ENCODE results near the gene PSMA1. TPM values are rescaled to one million over a fixed set of nuclear protein-coding genes. Genes with fewer than 3 reads are reported as not detected.
"Not testable (repeated sequence)": the region's sequence is repeated elsewhere in the genome, so short reads cannot be mapped to it uniquely, and the experiment has no call there.

Gene PSMA1
- polyA plus RNA-seq: 138 TPM

DNA sequence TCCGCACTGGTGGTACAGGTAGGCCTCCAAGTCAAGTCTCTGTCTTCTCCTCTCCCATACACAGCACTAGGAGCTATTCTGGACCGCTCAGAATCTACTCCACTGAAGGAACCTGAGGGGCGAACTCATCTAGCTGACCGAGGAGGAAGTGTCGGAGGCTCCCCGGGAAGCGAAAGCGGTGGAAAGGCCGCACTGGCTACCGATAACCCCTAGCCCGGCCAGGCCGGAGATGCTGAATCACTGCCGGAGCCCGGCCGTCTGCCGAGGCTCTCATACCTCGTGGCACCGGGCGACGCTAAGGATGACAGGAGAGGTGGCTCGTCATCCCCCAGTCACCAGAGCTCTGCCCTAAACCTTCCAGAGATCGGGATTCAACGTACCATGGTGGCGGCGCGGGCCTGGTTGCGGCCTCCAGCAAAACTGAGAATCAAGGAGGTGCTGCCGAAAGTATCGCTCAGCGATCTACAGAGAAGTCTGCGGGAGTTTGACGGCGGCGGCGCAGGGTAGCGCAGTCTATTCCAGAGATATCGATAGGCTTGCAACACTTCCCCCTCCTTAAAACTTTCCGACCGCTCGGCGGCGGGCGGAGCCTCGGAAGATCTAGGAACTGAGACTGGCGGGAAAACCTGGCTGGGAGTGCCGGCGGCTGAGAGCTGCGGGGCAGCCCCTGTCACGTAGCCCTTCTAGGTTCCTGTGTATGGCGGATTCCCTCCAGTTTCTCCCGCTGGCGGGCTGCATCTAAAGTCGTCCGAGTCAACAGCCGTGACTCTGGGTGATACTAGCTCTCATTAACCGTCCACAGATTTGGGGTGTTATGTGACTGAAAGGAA lies at the start of gene PSMA1:
TSS of gene PSMA1 (minus strand) at position 470 of the 830 bp plus-strand sequence. CDS start at position 383, 87 bp downstream.
- Mint-ChIP-seq H3K36me3 (no peaks in the 10 kb centered on the region), H3K4me1 (peaks cover 11 to 26% (median 20%) of the 10 kb centered on the region in 3 donors), H3K9me3 (no peaks in the 10 kb centered on the region), H3K4me3 (peak within 1 kb of the TSS; percentile 90 to 99 (median 97)), H3K27ac (peak within 1 kb of the TSS; percentile 87 to 98 (median 96)), H3K27me3 (no peaks in the 10 kb centered on the region)

DNA sequence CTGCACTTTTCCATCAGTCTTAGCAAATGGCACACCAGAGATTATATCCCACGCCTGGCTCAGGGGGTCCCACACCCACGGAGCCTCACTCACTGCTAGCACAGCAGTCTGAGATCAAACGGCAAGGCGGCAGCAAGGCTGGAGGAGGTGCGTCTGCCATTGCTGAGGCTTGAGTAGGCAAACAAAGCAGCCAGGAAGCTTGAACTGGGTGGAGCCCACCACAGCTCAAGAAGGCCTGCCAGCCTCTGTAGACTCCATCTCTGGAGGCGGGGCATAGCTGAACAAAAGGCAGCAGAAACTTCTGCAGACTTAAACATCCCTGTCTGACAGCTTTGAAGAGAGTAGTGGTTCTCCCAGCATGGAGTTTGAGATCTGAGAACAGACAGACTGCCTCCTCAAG lies 49.3 kb upstream of the PSMA1 start:
- Mint-ChIP-seq H3K4me3 (peak overlapping the region in 1 of 4 donors; percentile 6), H3K4me1 (peaks cover 23 to 26% (median 23%) of the 10 kb centered on the region in 3 donors)
- not testable (repeated sequence) for H3K36me3 Mint-ChIP-seq, H3K27ac Mint-ChIP-seq, H3K27me3 Mint-ChIP-seq, H3K9me3 Mint-ChIP-seq

DNA sequence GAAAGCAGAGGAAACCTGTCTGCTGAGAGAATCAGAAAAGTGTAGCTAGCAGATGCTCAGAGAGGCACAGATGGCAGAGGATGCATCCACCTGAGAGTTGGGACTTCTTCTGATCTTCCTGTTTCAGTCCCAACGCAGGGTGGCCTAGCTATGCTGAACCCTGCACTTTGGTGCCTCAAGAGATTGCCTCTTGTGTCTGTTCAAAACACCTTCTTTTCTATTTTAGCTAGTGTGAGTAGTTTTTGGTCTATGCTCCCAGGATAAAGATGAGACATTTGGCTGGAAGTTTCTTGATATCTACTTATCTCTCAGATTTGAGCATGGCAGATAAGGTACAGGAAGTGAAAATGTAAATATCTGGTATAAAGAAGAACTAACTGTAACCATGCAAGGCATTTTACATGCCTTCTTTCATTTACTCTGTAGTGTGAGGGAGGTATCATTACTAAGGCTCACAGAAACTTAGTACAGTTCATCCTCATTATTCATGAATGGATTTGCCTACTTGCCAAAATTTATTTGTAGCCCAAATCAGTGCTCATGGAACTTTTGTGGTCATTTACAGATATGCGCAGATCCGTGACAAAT lies 47.0 kb upstream of the PSMA1 start:
- Mint-ChIP-seq H3K4me3 (peak overlapping the region in 1 of 4 donors; percentile 80), H3K27me3 (peaks cover 6% of the 10 kb centered on the region), H3K4me1 (peaks cover 19 to 26% (median 21%) of the 10 kb centered on the region in 3 donors), H3K27ac (peak overlapping the region; percentile 1 to 55 (median 47)), H3K36me3 (peaks cover 4% of the 10 kb centered on the region), H3K9me3 (peaks cover 0 to 4% (median 0%) of the 10 kb centered on the region in 3 donors)

DNA sequence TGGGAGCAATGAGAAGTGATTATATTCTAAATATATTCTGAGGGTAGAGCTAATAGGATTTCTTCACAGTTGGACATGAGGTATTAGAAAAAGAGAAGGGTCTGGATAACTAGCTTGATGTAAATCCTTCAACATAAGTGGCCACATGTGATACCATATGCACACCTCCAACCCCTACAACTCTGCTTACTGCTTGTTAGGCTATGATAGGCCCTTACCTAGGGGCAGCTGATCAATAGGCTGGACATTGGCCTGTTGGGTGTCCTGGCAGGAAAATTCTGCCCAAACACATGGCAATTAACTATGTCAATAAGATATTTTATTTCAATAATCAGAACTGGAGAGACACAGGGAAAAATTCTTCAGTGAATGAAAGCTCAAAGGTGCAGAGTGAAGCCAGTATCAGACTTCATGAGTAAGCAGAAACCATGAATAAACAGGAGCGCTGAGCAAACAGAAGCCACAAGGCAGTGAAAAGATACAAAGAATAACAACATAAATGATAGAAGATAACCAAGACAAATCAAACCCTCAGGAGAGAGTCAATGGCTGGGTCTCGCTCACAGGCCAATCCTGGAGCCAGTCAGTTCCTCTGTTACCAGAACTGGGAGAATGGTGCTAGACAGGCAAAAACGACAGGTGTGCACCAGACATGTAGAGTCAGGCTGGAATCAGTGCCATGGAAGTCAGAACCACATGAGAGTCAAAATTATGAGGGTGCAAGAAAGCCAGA lies 46.3 kb upstream of the PSMA1 start:
- peaks cover 6% of the 10 kb centered on the region for H3K36me3 Mint-ChIP-seq
- peaks cover 19 to 26% (median 22%) of the 10 kb centered on the region in 3 donors for H3K4me1 Mint-ChIP-seq
- peak overlapping the region; percentile 1 to 55 (median 47) for H3K27ac Mint-ChIP-seq

DNA sequence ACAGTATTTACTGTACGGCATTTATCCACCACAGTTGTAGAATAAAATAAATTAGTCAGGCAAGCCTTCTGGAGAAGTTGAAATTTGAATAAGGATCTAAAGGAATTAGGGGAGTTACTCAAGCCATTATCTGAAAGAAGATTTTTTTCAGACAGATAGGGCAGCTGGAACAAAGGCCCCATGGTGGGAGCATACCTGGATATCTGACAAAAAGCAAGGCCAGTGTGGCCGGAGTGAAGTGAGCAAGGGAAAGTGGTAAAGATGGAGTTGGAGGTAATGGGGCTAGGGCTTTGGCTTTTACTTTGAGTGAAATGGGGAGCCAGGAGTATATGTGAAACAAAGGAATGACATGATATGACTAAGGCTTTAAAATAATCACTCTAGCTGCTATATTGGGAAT lies 45.7 kb upstream of the PSMA1 start:
- H3K9me3 Mint-ChIP-seq: peaks cover 0 to 4% (median 0%) of the 10 kb centered on the region in 3 donors
- no peak overlapping the region for H3K27ac Mint-ChIP-seq
- H3K36me3 Mint-ChIP-seq: peaks cover 6% of the 10 kb centered on the region
- peaks cover 4% of the 10 kb centered on the region for H3K27me3 Mint-ChIP-seq
- H3K4me1 Mint-ChIP-seq: peaks cover 19 to 26% (median 23%) of the 10 kb centered on the region in 3 donors
- H3K4me3 Mint-ChIP-seq: no peak overlapping the region

More for the DNA sequence above, 46.3 kb upstream of the PSMA1 start:
- Mint-ChIP-seq H3K27me3 (peaks cover 4% of the 10 kb centered on the region), H3K4me3 (peak overlapping the region in 1 of 4 donors; percentile 80), H3K9me3 (peaks cover 0 to 4% (median 0%) of the 10 kb centered on the region in 3 donors)

DNA sequence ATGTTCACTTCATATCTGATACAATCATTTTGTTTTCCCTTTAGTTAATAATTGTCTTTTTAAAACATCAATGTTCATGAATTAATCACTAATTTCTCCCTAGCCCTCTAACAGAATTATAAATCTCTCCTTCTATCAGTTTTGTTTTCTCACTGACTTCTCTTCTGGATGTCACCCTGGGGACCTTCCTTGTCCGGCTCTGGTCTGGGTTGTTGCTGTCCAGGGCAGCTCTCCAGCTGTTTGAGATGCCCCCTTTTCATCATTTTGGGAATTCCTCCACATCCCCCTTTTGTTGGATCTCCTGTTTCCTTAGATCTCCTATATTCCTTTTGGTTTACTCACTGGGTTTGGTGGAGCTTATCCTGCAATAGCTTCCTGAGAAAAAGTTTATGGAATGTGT lies 35.6 kb upstream of the PSMA1 start:
- Mint-ChIP-seq H3K36me3 (peaks cover 1% of the 10 kb centered on the region), H3K27me3 (peaks cover 19% of the 10 kb centered on the region), H3K4me3 (no peak overlapping the region), H3K4me1 (peaks cover 0 to 9% (median 0%) of the 10 kb centered on the region in 3 donors), H3K27ac (no peak overlapping the region), H3K9me3 (no peaks in the 10 kb centered on the region)

DNA sequence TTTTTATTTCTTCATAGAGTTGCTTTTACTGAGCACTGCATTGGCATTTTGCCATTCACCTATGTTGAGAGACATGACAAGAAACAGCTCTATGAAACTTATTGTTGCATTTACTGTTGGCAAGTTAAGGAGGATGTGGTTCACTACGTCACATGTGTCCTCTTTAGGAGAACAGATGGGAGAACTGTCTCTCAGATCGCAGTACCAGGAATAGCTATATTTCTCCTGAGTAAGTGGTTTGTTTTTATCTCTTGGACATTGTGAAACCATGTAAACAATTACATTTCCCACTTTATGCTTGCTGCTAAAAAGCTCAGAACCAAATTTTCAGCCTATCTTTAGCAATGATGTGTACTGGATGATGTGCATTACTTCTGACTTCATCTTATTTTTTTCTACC lies 34.8 kb upstream of the PSMA1 start:
- Mint-ChIP-seq H3K4me3 (no peak overlapping the region), H3K36me3 (peaks cover 1% of the 10 kb centered on the region), H3K27ac (no peak overlapping the region), H3K9me3 (no peaks in the 10 kb centered on the region), H3K4me1 (peaks cover 0 to 9% (median 0%) of the 10 kb centered on the region in 3 donors), H3K27me3 (peaks cover 19% of the 10 kb centered on the region)

DNA sequence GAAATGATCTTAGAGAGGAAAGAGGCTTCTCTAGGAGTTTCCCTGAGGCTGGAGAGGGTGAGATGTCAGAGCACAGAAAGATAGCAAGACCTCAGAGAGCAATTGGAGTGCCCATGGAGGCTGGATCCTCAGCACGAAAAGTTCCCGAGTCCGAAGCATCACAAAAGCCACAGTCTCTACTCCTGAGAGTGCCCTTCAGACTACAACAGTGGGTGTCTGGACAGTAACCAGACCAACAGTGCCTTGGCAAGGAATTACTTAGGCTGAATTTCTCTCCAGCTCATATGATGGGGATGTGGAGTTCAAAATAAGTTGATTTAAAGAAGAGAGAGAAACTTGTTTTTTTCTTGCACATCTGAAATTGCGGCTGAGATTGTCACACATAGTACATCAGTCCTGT lies 31.9 kb upstream of the PSMA1 start:
- Mint-ChIP-seq H3K9me3 (no peaks in the 10 kb centered on the region), H3K27ac (no peak overlapping the region), H3K4me1 (no peaks in the 10 kb centered on the region), H3K4me3 (no peak overlapping the region), H3K27me3 (peaks cover 14% of the 10 kb centered on the region), H3K36me3 (no peaks in the 10 kb centered on the region)

DNA sequence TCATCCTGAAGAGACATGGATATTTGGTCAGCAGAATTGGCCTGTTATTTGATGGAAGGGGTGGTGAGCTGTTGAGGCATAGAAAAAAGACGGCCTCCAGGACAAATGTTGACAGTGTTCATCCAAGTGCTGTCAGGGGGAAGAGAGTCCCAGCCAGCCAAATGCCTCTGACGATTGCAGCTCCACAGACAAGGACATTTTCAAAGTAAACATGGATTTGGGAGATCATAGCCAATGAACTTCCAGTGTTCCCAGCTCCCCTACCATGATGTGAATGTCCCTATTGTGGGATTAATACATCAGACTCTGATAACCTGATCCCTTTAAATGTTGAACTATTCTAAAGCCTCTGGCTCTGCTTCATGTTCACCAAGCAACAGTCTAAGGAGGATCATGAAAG lies 31.2 kb upstream of the PSMA1 start:
- H3K27me3 Mint-ChIP-seq: peaks cover 14% of the 10 kb centered on the region
- H3K36me3 Mint-ChIP-seq: no peaks in the 10 kb centered on the region
- no peak overlapping the region for H3K27ac Mint-ChIP-seq
- H3K9me3 Mint-ChIP-seq: no peaks in the 10 kb centered on the region
- H3K4me3 Mint-ChIP-seq: no peak overlapping the region
- no peaks in the 10 kb centered on the region for H3K4me1 Mint-ChIP-seq

DNA sequence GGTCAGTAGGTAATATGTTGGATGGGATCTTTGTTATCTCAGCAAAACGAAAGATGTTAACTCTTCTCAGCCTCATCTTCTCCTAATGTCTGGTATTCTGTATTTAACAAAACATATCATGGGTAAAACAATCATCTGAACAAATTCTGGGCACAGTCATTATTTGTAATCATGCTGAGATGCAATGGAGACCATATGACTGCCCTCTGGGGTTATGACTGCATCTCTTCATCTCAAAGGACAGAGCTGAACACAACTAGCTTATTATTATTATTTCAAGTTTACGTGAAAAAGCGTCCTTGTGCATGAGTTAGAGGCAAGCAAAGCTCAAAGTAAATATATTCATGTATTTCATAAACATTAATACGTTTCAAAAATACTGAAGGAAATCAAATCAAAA lies 29.7 kb upstream of the PSMA1 start:
- Mint-ChIP-seq H3K27me3 (peaks cover 12% of the 10 kb centered on the region), H3K36me3 (no peaks in the 10 kb centered on the region), H3K4me1 (peaks cover under 1% of the 10 kb centered on the region in 3 donors), H3K9me3 (no peaks in the 10 kb centered on the region), H3K27ac (no peak overlapping the region), H3K4me3 (no peak overlapping the region)

DNA sequence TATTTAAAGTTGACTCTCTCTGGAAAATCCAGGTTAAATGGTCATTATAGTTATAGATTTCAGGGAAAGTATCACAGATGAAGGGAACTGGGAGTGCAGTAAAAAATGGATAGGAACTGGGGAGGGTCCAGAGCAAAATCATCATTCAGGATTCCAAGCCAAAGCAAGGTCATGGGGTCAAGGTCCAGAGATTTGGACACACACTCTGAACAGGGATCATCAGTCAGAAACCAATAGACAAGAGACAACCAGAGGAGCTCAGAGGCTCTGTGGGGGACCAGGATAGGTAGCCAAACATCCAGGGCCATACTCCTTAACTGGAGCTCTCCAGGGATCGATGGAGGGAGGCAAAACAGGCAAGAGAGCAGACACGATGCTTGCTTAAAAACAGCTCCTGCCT lies 27.3 kb upstream of the PSMA1 start:
- H3K27me3 Mint-ChIP-seq: peaks cover 9% of the 10 kb centered on the region
- peaks cover 3 to 4% (median 3%) of the 10 kb centered on the region in 3 donors for H3K4me1 Mint-ChIP-seq
- no peak overlapping the region for H3K4me3 Mint-ChIP-seq
- no peaks in the 10 kb centered on the region for H3K9me3 Mint-ChIP-seq
- H3K27ac Mint-ChIP-seq: no peak overlapping the region
- no peaks in the 10 kb centered on the region for H3K36me3 Mint-ChIP-seq

DNA sequence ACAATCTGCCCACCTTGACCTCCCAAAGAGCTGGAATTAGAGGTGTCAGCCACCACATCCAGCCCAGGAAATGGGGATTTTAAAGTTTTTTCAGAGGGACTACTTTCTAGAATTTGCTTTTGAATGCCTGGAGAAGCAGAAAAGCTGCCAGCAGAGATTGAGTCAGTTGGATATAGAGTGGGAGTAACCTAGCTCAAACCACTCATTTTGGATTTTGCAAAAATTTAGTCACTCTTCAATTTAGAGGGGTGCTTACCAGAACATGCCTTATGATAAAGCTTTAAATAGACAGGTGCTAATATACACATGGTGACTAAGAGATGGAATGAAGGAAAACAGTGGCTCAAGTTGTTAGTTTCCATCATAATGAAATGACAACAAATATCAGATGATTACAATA lies 26.5 kb upstream of the PSMA1 start:
- no peaks in the 10 kb centered on the region for H3K36me3 Mint-ChIP-seq

DNA sequence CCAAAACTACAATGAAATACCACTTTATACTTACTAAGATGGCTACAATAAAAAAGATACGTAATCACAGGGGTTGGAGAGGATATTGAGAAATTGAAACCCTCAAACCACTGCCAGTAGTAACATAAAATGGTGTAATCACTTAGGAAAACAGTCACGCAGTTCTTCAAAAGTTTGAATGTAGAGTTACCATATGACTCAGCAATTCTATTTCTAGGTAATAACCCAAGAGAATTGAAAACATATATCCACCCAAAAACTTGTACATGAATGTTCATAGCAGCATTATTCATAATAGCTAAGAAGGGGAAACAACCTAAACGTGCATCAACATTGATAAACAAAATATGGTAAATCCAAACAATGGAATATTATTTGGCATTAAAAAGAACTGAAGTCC lies 24.4 kb upstream of the PSMA1 start:
- Mint-ChIP-seq H3K27me3 (peaks cover 3% of the 10 kb centered on the region), H3K36me3 (no peaks in the 10 kb centered on the region), H3K4me3 (no peak overlapping the region), H3K9me3 (no peaks in the 10 kb centered on the region), H3K27ac (peak overlapping the region in 1 of 3 donors; percentile 19), H3K4me1 (peaks cover 3 to 4% (median 3%) of the 10 kb centered on the region in 3 donors)

More for the DNA sequence above, 26.5 kb upstream of the PSMA1 start:
- Mint-ChIP-seq H3K4me3 (no peak overlapping the region), H3K9me3 (no peaks in the 10 kb centered on the region), H3K27me3 (peaks cover 6% of the 10 kb centered on the region), H3K4me1 (peaks cover 3 to 4% (median 3%) of the 10 kb centered on the region in 3 donors), H3K27ac (no peak overlapping the region)

DNA sequence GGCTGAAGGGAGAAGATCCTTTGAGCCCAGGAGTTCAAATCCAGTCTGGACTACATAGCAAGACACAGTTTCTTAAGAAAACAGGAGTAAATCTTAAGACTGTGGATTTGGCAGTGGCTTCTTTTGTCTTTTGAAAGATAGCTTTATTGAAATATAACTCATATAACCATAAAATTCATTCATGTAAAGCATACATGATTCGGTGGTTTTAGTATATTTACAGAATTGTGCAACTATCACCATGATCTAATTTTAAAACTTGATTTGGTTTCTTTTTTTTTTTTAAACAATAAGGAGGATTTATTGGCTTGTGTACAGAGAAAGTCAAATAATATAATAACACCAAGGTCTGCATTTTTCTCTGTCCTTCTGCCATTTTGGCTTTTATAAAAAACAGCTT lies 23.1 kb upstream of the PSMA1 start:
- Mint-ChIP-seq H3K27ac (no peak overlapping the region), H3K4me3 (no peak overlapping the region), H3K9me3 (no peaks in the 10 kb centered on the region), H3K4me1 (peaks cover 3 to 4% (median 3%) of the 10 kb centered on the region in 3 donors), H3K36me3 (no peaks in the 10 kb centered on the region), H3K27me3 (no peaks in the 10 kb centered on the region)

DNA sequence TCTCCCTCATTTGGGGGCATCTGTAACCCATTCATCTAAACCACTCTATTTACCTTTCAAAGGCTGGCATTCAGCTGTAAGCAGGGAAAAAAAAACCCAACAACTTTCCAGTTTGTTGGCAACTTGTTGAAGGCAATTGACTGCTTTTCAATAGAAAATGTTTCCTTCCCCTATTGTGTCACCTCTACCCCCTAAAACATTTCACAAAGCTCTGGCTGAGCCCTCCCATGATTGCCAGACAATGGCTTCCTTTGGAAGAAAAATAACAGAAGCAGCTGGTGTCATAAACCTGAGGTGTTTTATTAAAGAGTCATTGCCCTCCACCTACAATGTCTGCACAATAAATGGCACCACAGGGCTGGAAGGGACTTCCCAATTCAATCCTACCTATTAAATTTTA lies 22.1 kb upstream of the PSMA1 start:
- H3K4me1 Mint-ChIP-seq: peaks cover 3 to 5% (median 4%) of the 10 kb centered on the region in 3 donors
- no peak overlapping the region for H3K27ac Mint-ChIP-seq
- H3K27me3 Mint-ChIP-seq: no peaks in the 10 kb centered on the region
- no peaks in the 10 kb centered on the region for H3K9me3 Mint-ChIP-seq
- no peaks in the 10 kb centered on the region for H3K36me3 Mint-ChIP-seq
- no peak overlapping the region for H3K4me3 Mint-ChIP-seq
